Measurements from ENCODE around the gene PMEL. TPM values are rescaled to one million over a fixed set of nuclear protein-coding genes. Genes with fewer than 3 reads are reported as not detected.

PMEL gene
- total RNA-seq, 2 donors from 2014 or later = 3.4 to 3.8 TPM

DNA sequence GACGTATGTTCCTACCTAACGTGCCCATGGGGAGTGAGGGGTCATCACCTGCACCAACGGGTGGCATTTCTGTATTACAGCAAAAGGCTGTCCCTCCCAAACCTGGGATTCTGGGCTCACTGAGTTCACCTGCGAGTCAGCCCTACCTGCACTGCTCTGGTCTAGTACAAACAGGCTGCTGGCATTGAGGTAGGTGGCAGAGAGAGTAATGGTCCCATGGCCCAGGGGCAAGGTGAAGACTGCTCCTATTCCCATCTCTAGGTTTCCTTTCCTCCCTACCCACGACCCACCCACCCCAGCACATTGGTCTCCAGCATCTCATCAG lies 31.7 kb upstream of the PMEL start:
- intact Hi-C loops (cut with DNase I) = no loop called here
- H3K4me3 ChIP-seq = peak overlapping the region; percentile 57
- H3K9me3 ChIP-seq = no peaks in the 10 kb centered on the region
- TF ChIP-seq, protein P1, sequence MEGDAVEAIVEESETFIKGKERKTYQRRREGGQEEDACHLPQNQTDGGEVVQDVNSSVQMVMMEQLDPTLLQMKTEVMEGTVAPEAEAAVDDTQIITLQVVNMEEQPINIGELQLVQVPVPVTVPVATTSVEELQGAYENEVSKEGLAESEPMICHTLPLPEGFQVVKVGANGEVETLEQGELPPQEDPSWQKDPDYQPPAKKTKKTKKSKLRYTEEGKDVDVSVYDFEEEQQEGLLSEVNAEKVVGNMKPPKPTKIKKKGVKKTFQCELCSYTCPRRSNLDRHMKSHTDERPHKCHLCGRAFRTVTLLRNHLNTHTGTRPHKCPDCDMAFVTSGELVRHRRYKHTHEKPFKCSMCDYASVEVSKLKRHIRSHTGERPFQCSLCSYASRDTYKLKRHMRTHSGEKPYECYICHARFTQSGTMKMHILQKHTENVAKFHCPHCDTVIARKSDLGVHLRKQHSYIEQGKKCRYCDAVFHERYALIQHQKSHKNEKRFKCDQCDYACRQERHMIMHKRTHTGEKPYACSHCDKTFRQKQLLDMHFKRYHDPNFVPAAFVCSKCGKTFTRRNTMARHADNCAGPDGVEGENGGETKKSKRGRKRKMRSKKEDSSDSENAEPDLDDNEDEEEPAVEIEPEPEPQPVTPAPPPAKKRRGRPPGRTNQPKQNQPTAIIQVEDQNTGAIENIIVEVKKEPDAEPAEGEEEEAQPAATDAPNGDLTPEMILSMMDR (IDR thresholded peaks at IDR 0.05) = no peak
- peak; percentile 54 for DNase-seq
- peak overlapping the region; percentile 92 to 99 for H3K9ac ChIP-seq (ENCODE audit: low read depth in 2 of 2, low read length in 2 of 2)
- peak overlapping the region; percentile 88 for H3K27ac ChIP-seq
- no peaks in the 10 kb centered on the region for H3K27me3 ChIP-seq
- no peaks in the 10 kb centered on the region for H3K36me3 ChIP-seq
- peaks cover 9% of the 10 kb centered on the region for H3K4me1 ChIP-seq

DNA sequence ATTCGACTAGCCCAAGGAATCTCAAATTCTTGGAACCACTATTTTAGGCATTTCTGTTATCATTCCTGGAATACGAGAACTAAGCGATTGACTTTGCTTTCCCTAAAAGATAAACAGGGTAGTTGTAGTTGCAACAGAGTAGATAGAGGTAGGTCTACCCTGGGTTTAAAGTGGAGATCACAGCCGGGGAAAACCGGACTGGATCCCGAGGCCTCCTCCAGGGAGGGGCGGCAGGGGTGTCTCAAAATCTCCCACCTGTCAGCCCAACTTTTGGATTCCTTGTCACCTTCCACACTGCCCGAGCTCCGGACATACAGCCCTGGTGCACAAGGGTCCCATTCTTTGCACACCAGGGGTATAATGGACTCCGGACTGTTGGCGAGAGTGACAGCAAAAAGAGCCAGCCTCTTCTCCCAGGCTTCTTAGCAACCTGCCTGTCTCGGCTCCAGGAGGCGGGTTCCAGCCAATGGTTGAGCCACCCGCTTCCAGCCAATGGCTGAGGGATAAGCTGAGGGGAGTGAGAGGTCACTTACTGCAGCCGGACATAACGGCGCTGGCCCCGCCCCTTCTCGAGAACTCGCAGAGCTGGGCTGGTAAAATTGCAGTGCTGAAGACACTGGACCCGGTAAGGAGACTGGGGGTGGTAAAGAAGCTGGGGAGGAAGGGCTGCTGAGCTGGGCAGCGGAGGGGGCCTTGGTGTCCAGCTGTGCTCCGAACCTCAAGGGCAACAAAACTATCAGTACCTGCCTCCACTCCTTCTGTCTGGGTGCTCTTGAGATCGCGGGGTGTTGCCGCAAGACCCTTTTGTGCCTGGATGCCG lies 31.1 kb upstream of the PMEL start, which contains the start of gene SUOX:
Gene SUOX, plus strand, starts transcription at position 562 of the 820 bp plus-strand sequence. CDS start 4,946 bp downstream, outside the sequence.
- peak within 1 kb of the TSS; percentile 57 for H3K4me3 ChIP-seq
- peak; percentile 97 for DNase-seq
- TF ChIP-seq, protein P1 (IDR thresholded peaks at IDR 0.05) = no peak
- H3K36me3 ChIP-seq = peaks cover 5% of the 10 kb centered on the region
- intact Hi-C loops (cut with DNase I) = no loop called here
- no peaks in the 10 kb centered on the region for H3K27me3 ChIP-seq
- peaks cover 9% of the 10 kb centered on the region for H3K4me1 ChIP-seq
- H3K9me3 ChIP-seq = no peaks in the 10 kb centered on the region
- H3K9ac ChIP-seq (ENCODE audit: low read depth in 2 of 2, low read length in 2 of 2) = peak within 1 kb of the TSS; percentile 92 to 99
- H3K27ac ChIP-seq = peak within 1 kb of the TSS; percentile 88

DNA sequence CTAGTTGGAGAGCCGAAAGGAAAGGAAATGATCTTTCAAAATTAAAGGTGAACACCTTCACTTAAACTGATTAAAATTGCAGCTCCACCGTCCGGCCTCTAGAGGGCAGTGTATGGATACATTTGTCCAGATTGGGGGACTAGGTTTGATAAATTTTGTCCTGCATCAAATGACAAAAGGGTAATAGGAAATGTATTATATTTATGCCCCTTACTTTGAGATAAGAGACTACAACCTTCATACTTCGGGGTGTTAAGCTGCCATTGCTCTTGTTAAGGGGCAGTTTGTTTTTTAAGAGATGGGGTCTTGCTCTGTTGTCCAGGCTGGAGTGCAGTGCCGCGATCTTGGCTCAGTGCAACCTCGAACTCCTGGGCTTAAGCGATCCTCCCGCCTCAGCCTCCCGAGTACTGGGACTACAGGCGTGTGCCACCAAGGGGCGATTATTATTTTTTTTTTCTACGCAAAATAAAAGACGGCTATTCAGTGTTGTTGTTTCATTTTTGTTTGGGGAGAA lies 30.4 kb upstream of the PMEL start:
- Histone ChIP-seq H3K27ac (peak overlapping the region; percentile 88), H3K4me1 (peaks cover 9% of the 10 kb centered on the region), H3K4me3 (peak overlapping the region; percentile 57), H3K9ac (ENCODE audit: low read depth in 2 of 2, low read length in 2 of 2) (peak overlapping the region; percentile 37 to 99), H3K27me3 (no peaks in the 10 kb centered on the region), H3K36me3 (peaks cover 12% of the 10 kb centered on the region), H3K9me3 (no peaks in the 10 kb centered on the region)
- peak; percentile 72 for DNase-seq
- TF ChIP-seq, protein P1 (IDR thresholded peaks at IDR 0.05) = peak; percentile 71
- intact Hi-C loops (cut with DNase I) = no loop called here

DNA sequence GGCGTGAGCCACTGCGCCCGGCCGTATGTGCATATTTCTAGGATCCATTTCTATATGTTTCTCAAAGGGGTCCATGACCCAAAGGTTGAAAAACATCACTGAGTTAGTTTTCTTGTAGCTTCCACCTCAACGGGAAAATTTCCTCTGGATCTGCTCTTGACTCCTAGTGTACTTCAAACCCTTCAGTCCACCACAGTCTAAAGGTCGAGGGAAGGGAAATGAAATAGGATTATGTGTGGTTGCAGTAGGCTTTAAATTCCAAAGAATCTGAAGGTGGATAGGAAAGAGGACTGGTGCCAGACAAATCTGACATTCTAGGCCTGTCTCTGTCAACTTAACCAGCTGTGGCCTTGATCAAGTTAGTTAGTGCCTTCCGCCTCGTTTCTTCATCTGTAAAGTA lies 29.5 kb upstream of the PMEL start:
- Histone ChIP-seq H3K9ac (ENCODE audit: low read depth in 2 of 2, low read length in 2 of 2) (peak overlapping the region in 1 of 2 donors; percentile 8), H3K9me3 (no peaks in the 10 kb centered on the region), H3K4me3 (no peak overlapping the region), H3K36me3 (peaks cover 18% of the 10 kb centered on the region), H3K27me3 (no peaks in the 10 kb centered on the region), H3K27ac (no peak overlapping the region), H3K4me1 (peaks cover 4% of the 10 kb centered on the region)
- intact Hi-C loops (cut with DNase I) = no loop called here
- TF ChIP-seq, protein P1 (IDR thresholded peaks at IDR 0.05) = no peak
- no peak for DNase-seq

DNA sequence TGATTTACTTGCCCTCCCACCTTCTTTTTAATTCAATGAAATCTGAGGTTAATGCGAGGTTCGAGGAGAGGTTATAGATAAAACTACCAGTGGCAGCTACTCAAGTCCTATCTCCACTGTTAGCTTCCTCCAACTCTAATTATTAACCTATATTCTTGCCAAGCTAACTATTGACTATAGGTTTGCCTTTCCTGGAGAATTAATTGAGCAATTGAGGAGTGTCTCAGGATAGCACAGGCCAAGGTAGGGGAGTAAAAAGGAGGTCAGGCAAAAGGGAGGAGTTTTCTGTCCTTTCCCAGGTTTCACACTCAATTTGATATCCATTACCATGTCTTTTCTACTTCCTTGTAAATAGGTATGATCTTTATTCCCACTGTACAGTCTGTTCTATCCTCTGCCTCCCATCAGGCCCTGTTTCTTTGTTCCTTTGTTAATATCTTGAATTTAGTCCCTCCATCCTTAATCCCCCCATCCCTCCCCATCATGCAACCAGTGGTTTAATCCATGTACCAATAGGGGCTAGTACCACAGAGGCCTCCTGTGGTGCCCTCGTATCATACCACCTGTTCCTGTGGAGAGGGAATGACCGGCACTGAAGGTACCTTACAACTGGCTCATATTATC lies 27.5 kb upstream of the PMEL start:
- Histone ChIP-seq H3K4me1 (peaks cover 4% of the 10 kb centered on the region), H3K4me3 (no peak overlapping the region), H3K27me3 (no peaks in the 10 kb centered on the region), H3K9me3 (no peaks in the 10 kb centered on the region), H3K27ac (no peak overlapping the region), H3K9ac (ENCODE audit: low read depth in 2 of 2, low read length in 2 of 2) (no peak overlapping the region), H3K36me3 (peaks cover 18% of the 10 kb centered on the region)
- TF ChIP-seq, protein P1 (IDR thresholded peaks at IDR 0.05) = no peak
- no peak for DNase-seq
- intact Hi-C loops (cut with DNase I) = loop anchor here (5.0 kb wide), 1 partner anchor 44 kb away; no protein-coding TSS in a partner anchor

Data from colonic mucosa (tissue), 4 donors.